Measurements from ENCODE around the gene CCDC70. TPM values are rescaled to one million over a fixed set of nuclear protein-coding genes. Genes with fewer than 3 reads are reported as not detected.

The CCDC70 gene
- total RNA-seq, 1 experiment from 2014 or later, result not detected

- ATAC-seq, result no peak
- no peak for DNase-seq
- Histone ChIP-seq H3K4me2 (ENCODE audit: low read length) (no peak overlapping the region), H3K79me2 (ENCODE audit: low read length) (no peaks in the 10 kb centered on the region), H3F3A (ENCODE audit: low read length, unreplicated experiment) (no peaks in the 10 kb centered on the region), H3K27ac (ENCODE audit: low read length) (no peak overlapping the region), H2AFZ (ENCODE audit: low read length) (no peak overlapping the region), H4K20me1 (ENCODE audit: low read length) (no peaks in the 10 kb centered on the region), H3K4me1 (ENCODE audit: insufficient read depth, low read length) (peaks cover 4% of the 10 kb centered on the region; the same call in 1 of the 2 replicates), H3K9me2 (replicated peaks; ENCODE audit: low read length) (no peaks in the 10 kb centered on the region), H3K9ac (ENCODE audit: low read length) (no peak overlapping the region), H3K36me3 (ENCODE audit: low read depth, low read length) (no peaks in the 10 kb centered on the region), H3K27me3 (ENCODE audit: low read length) (no peaks in the 10 kb centered on the region), H3K9me3 (ENCODE audit: low read length) (no peaks in the 10 kb centered on the region), H3K4me3 (ENCODE audit: low read length) (no peak overlapping the region)
- ChIA-PET POLR2A (ENCODE audit: unreplicated experiment) (interaction anchor here (0.8 kb wide), 1 partner anchor 857 kb away, joined by 5 read pairs; no protein-coding TSS in a partner anchor), CTCF (interaction anchor here (0.6 kb wide), 1 partner anchor 13 kb away, joined by 6 read pairs; no protein-coding TSS in a partner anchor)
- intact Hi-C loops (cut with micrococcal nuclease), result loop anchor here (5.0 kb wide), 1 partner anchor 217 kb away; the partner anchor contains the start of gene NEK5
- TF ChIP-seq EZH2 (IDR thresholded peaks at IDR 0.05; ENCODE audit: low read length, unreplicated experiment), result no peak
- no peak for TF ChIP-seq EZH2phosphoT487 (IDR thresholded peaks at IDR 0.05; ENCODE audit: borderline replicate concordance, low read length)
- TF ChIP-seq CTCF (conservative IDR thresholded peaks at IDR 0.05; ENCODE audit: low read depth, low read length), result no peak
- BruUV-seq (replicated peaks), result no TSS peak
These were observed 48.7 kb downstream of the CCDC70 start for GRCh38 chr13:51910508-51910907.

GRCh38 chr13:51912091-51912490, 50.3 kb downstream of the CCDC70 start:
- Histone ChIP-seq H3K9me2 (replicated peaks; ENCODE audit: low read length) (no peaks in the 10 kb centered on the region), H3K4me2 (ENCODE audit: low read length) (peak overlapping the region; percentile 72), H3K9me3 (ENCODE audit: low read length) (no peaks in the 10 kb centered on the region), H3K27me3 (ENCODE audit: low read length) (no peaks in the 10 kb centered on the region), H4K20me1 (ENCODE audit: low read length) (no peaks in the 10 kb centered on the region), H3F3A (ENCODE audit: low read length, unreplicated experiment) (no peaks in the 10 kb centered on the region), H3K27ac (ENCODE audit: low read length) (no peak overlapping the region), H3K4me1 (ENCODE audit: insufficient read depth, low read length) (peaks cover 4% of the 10 kb centered on the region; the same call in 1 of the 2 replicates), H3K36me3 (ENCODE audit: low read depth, low read length) (no peaks in the 10 kb centered on the region), H3K79me2 (ENCODE audit: low read length) (no peaks in the 10 kb centered on the region), H3K9ac (ENCODE audit: low read length) (no peak overlapping the region), H3K4me3 (ENCODE audit: low read length) (peak overlapping the region; percentile 28; the same call in 1 of the 2 replicates), H2AFZ (ENCODE audit: low read length) (peak overlapping the region; percentile 53; the same call in 1 of the 2 replicates)
- ATAC-seq (peak; percentile 81), DNase-seq (peak; percentile 52)
- TF ChIP-seq CTCF (conservative IDR thresholded peaks at IDR 0.05; ENCODE audit: low read depth, low read length) (peak; percentile 44), EZH2 (IDR thresholded peaks at IDR 0.05; ENCODE audit: low read length, unreplicated experiment) (no peak)
- intact Hi-C loops (cut with micrococcal nuclease), result loop anchor here (5.0 kb wide), 1 partner anchor 215 kb away; the partner anchor contains the start of gene NEK5
- ChIA-PET POLR2A (ENCODE audit: unreplicated experiment) (no interaction called here), CTCF (interaction anchor here (0.6 kb wide), 1 partner anchor 46 kb away, joined by 3 read pairs; no protein-coding TSS in a partner anchor)
- BruUV-seq (replicated peaks), result no TSS peak
